ENCODE measurements around the gene CDK11B. TPM values are rescaled to one million over a fixed set of nuclear protein-coding genes. Genes with fewer than 3 reads are reported as not detected.

The CDK11B gene
- total and polyA plus RNA-seq, 2 experiments from 2014 or later = 22.4 to 76.7 TPM

DNA sequence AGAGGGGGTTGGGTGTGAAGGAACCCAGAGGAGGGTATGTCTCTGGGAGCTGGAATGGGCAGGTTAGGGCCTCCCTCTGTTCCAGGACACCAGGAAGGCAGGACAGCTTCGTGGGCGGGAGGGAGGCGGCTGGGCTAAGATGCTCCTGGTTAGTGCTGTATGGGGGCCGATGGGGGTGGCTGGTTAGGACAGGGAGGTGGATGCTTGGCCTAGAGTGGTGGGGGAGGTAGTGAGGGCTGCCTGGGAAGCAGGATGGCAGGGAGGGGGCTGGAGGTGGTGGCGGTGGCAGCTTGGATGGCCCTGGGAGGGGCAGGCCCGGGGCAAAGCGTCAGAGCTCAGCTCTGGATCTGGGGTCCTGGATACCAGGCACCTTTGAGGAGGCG, 33.0 kb downstream of the CDK11B start:
- Histone ChIP-seq H3K4me1 (ENCODE audit: insufficient read depth) (no peaks in the 10 kb centered on the region), H3K4me2 (no peak overlapping the region), H2AFZ (no peak overlapping the region), H3K4me3 (no peak overlapping the region), H3K27me3 (ENCODE audit: insufficient read depth) (peaks cover 4% of the 10 kb centered on the region; the same call in 1 of the 2 replicates), H4K20me1 (replicated peaks; ENCODE audit: insufficient read depth) (no peaks in the 10 kb centered on the region), H3K27ac (ENCODE audit: low read depth) (no peak overlapping the region), H3K9me2 (ENCODE audit: insufficient read depth) (no peaks in the 10 kb centered on the region), H3F3A (replicated peaks; ENCODE audit: low read depth) (0 out of 2 replicates have a peak, but pooled peaks cover 3% of the 10 kb centered on the region), H3K36me3 (ENCODE audit: insufficient read depth) (no peaks in the 10 kb centered on the region), H3K79me2 (replicated peaks; ENCODE audit: insufficient read depth) (no peaks in the 10 kb centered on the region)
- Mint-ChIP-seq H3K4me1 (no peaks in the 10 kb centered on the region; the same call in 2 of the 3 replicates), H3K9me3 (no peaks in the 10 kb centered on the region; the same call in 1 of the 3 replicates), H3K27ac (no peak overlapping the region), H3K36me3 (ENCODE audit: low read depth) (no peaks in the 10 kb centered on the region), H3K4me3 (no peak overlapping the region), H3K27me3 (ENCODE audit: insufficient read depth, low read depth, poor library complexity) (peaks cover 12% of the 10 kb centered on the region)
- DNase-seq (ENCODE audit: low spot score) (no peak), ATAC-seq (no peak)
- TF ChIP-seq EZH2phosphoT487 (IDR thresholded peaks at IDR 0.05; ENCODE audit: unreplicated experiment) (no peak), POLR2AphosphoS5 (IDR thresholded peaks at IDR 0.05; ENCODE audit: low read depth) (no peak), EZH2 (IDR thresholded peaks at IDR 0.05; ENCODE audit: low read depth, unreplicated experiment) (no peak), JUNB (IDR thresholded peaks at IDR 0.05; ENCODE audit: unreplicated experiment) (no peak), ZNF462 (CRISPR knock-in tag; IDR thresholded peaks at IDR 0.05) (no peak), ZNF331 (CRISPR knock-in tag; IDR thresholded peaks at IDR 0.05; ENCODE audit: low read depth) (no peak), CREB1 (CRISPR knock-in tag; IDR thresholded peaks at IDR 0.05; ENCODE audit: low read depth) (no peak), ZNF114 (CRISPR knock-in tag; IDR thresholded peaks at IDR 0.05) (no peak), STAT1 (IDR thresholded peaks at IDR 0.05; ENCODE audit: unreplicated experiment) (no peak), NANOG (IDR thresholded peaks at IDR 0.05; ENCODE audit: borderline replicate concordance) (no peak)
- TF ChIP-seq, protein P1, sequence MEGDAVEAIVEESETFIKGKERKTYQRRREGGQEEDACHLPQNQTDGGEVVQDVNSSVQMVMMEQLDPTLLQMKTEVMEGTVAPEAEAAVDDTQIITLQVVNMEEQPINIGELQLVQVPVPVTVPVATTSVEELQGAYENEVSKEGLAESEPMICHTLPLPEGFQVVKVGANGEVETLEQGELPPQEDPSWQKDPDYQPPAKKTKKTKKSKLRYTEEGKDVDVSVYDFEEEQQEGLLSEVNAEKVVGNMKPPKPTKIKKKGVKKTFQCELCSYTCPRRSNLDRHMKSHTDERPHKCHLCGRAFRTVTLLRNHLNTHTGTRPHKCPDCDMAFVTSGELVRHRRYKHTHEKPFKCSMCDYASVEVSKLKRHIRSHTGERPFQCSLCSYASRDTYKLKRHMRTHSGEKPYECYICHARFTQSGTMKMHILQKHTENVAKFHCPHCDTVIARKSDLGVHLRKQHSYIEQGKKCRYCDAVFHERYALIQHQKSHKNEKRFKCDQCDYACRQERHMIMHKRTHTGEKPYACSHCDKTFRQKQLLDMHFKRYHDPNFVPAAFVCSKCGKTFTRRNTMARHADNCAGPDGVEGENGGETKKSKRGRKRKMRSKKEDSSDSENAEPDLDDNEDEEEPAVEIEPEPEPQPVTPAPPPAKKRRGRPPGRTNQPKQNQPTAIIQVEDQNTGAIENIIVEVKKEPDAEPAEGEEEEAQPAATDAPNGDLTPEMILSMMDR (conservative IDR thresholded peaks at IDR 0.05; ENCODE audit: low read depth in 2 of 2) = no peak
- TF ChIP-seq, protein P2, sequence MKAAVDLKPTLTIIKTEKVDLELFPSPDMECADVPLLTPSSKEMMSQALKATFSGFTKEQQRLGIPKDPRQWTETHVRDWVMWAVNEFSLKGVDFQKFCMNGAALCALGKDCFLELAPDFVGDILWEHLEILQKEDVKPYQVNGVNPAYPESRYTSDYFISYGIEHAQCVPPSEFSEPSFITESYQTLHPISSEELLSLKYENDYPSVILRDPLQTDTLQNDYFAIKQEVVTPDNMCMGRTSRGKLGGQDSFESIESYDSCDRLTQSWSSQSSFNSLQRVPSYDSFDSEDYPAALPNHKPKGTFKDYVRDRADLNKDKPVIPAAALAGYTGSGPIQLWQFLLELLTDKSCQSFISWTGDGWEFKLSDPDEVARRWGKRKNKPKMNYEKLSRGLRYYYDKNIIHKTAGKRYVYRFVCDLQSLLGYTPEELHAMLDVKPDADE (IDR thresholded peaks at IDR 0.05) = no peak
- TF ChIP-seq, protein P3, sequence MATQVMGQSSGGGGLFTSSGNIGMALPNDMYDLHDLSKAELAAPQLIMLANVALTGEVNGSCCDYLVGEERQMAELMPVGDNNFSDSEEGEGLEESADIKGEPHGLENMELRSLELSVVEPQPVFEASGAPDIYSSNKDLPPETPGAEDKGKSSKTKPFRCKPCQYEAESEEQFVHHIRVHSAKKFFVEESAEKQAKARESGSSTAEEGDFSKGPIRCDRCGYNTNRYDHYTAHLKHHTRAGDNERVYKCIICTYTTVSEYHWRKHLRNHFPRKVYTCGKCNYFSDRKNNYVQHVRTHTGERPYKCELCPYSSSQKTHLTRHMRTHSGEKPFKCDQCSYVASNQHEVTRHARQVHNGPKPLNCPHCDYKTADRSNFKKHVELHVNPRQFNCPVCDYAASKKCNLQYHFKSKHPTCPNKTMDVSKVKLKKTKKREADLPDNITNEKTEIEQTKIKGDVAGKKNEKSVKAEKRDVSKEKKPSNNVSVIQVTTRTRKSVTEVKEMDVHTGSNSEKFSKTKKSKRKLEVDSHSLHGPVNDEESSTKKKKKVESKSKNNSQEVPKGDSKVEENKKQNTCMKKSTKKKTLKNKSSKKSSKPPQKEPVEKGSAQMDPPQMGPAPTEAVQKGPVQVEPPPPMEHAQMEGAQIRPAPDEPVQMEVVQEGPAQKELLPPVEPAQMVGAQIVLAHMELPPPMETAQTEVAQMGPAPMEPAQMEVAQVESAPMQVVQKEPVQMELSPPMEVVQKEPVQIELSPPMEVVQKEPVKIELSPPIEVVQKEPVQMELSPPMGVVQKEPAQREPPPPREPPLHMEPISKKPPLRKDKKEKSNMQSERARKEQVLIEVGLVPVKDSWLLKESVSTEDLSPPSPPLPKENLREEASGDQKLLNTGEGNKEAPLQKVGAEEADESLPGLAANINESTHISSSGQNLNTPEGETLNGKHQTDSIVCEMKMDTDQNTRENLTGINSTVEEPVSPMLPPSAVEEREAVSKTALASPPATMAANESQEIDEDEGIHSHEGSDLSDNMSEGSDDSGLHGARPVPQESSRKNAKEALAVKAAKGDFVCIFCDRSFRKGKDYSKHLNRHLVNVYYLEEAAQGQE (IDR thresholded peaks at IDR 0.05; ENCODE audit: unreplicated experiment) = no peak
